CD4-positive, alpha-beta T cell treated with Interleukin-10 for 1 hour (primary cell): ENCODE results near the gene WTAP.
A peak's percentile ranks its signal among the peaks of the same experiment; 100 is the strongest.
"Not testable (repeated sequence)": the region's sequence is repeated elsewhere in the genome, so short reads cannot be mapped to it uniquely, and the experiment has no call there.

Experiments
- DNase-seq: peaks from one replicate; pipeline ENCODE4 v3.0.0-alpha.2; 2020

WTAP gene

GRCh38 chr6:159762681-159763293 lies 35.5 kb downstream of the WTAP start:
- DNase-seq: peak; percentile 64

GRCh38 chr6:159766906-159767305 lies 39.6 kb downstream of the WTAP start:
- DNase-seq: no peak

- no peak for DNase-seq
Observed at GRCh38 chr6:159769470-159769869, 42.2 kb downstream of the WTAP start.

- DNase-seq: no peak
Observed at GRCh38 chr6:159772196-159772595, 44.9 kb downstream of the WTAP start.

- no peak for DNase-seq
Observed at GRCh38 chr6:159777240-159777904, 50.1 kb downstream of the WTAP start.

- no peak for DNase-seq
Observed at GRCh38 chr6:159778131-159778530, 50.8 kb downstream of the WTAP start.

GRCh38 chr6:159778542-159779103 lies 51.3 kb downstream of the WTAP start:
- no peak for DNase-seq

GRCh38 chr6:159788276-159788675 lies 61.0 kb downstream of the WTAP start:
- DNase-seq: peak; percentile 28

- peak; percentile 32 for DNase-seq
Observed at GRCh38 chr6:159788753-159789376, 61.6 kb downstream of the WTAP start.

GRCh38 chr6:159789377-159790148 lies 62.3 kb downstream of the WTAP start, which contains the start of gene TCP1:
Gene TCP1 (minus strand): TSS chr6:159789602. CDS start chr6:159789468, 134 bp downstream.
- DNase-seq: peak; percentile 99

GRCh38 chr6:159790149-159790955 lies 63.0 kb downstream of the WTAP start, which contains the start of gene MRPL18:
Gene MRPL18 (plus strand): TSS chr6:159790467. CDS start chr6:159790588, 121 bp downstream.
- DNase-seq: peak; percentile 91

- peak; percentile 33 for DNase-seq
Observed at GRCh38 chr6:159790956-159791598, 63.8 kb downstream of the WTAP start.

GRCh38 chr6:159794976-159795375 lies 67.7 kb downstream of the WTAP start:
- not testable (repeated sequence) for DNase-seq

- DNase-seq: no peak
Observed at GRCh38 chr6:159797554-159797953, 70.2 kb downstream of the WTAP start.

GRCh38 chr6:159800141-159800865 lies 73.0 kb downstream of the WTAP start, which contains the start of gene PNLDC1:
Gene PNLDC1 (plus strand): TSS chr6:159800276. CDS start chr6:159800308, 32 bp downstream.
- DNase-seq: no peak

- DNase-seq: no peak
Observed at GRCh38 chr6:159801935-159802334, 74.6 kb downstream of the WTAP start.

GRCh38 chr6:159804504-159804903 lies 77.2 kb downstream of the WTAP start:
- no peak for DNase-seq

- DNase-seq: no peak
Observed at GRCh38 chr6:159805440-159806020, 78.2 kb downstream of the WTAP start.
